Astrocyte of the spinal cord (primary cell): Measurements from ENCODE around the gene CYP19A1.

ENCODE experiments used
- DNase-seq: peaks from one replicate; pipeline ENCODE4 v3.0.0; 2011; ENCODE audit warnings: low read depth, low spot score
- H3K4me3 ChIP-seq: 2 replicates; pipeline ENCODE4 v1.5.1; 2011; ENCODE audit warnings: low read depth, mild to moderate bottlenecking, low read length, moderate library complexity
- in situ Hi-C: cut with HindIII; loops from 2 replicates; pipeline ENCODE4 v1.10.0; 2017; ENCODE audit warnings: low sequenced_read_pairs
- TF ChIP-seq, protein P1 (sequence below): IDR thresholded peaks from 2 replicates; pipeline ENCODE4 v1.5.1; 2012; ENCODE audit warnings: low read depth, mild to moderate bottlenecking, low read length, inconsistent platforms

The CYP19A1 gene

DNA sequence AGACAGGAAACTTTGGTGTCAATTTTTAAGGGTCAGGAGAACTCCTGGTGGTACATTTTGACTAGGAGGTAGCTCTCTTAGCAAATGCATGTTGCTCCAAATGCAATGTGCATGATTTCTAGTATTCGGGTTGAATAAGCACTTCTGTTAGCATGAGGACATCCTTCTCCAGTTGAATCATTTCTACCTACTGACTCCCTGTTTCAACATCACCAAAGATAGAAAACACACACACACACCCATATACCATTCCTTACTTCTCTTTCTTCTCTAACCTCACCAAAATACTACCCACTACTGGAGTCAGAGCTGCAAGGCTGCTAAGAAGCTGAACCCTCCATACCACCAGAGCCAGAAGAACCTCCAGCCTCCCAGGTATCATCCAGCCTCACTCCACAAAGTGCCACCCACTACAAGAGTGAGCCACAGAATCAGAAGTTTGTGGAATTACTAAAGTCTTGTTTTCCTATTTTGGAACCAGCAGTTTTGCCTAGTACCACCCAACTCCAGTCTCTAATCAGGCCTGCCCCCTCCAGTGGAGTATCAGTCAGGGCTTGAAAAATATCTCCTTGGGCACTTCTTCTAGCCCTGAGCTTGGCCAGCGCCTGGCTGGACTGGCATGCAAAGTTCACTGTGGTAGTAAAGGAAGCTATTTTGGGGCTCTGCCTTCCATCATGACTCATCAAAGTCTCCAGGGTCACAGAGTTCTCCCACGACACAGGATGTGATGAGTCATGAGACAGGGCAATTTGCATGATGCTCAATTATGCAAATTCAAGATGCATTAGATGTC, 110.3 kb downstream of the CYP19A1 start:
- TF ChIP-seq, protein P1, sequence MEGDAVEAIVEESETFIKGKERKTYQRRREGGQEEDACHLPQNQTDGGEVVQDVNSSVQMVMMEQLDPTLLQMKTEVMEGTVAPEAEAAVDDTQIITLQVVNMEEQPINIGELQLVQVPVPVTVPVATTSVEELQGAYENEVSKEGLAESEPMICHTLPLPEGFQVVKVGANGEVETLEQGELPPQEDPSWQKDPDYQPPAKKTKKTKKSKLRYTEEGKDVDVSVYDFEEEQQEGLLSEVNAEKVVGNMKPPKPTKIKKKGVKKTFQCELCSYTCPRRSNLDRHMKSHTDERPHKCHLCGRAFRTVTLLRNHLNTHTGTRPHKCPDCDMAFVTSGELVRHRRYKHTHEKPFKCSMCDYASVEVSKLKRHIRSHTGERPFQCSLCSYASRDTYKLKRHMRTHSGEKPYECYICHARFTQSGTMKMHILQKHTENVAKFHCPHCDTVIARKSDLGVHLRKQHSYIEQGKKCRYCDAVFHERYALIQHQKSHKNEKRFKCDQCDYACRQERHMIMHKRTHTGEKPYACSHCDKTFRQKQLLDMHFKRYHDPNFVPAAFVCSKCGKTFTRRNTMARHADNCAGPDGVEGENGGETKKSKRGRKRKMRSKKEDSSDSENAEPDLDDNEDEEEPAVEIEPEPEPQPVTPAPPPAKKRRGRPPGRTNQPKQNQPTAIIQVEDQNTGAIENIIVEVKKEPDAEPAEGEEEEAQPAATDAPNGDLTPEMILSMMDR: no peak
- no peak overlapping the region for H3K4me3 ChIP-seq
- in situ Hi-C loops: no loop called here
- DNase-seq: peak; percentile 81

- H3K4me3 ChIP-seq: no peak overlapping the region
- TF ChIP-seq, protein P1: no peak
- DNase-seq: no peak
- in situ Hi-C loops: no loop called here
Measured at GRCh38 chr15:51226576-51227210, 111.7 kb downstream of the CYP19A1 start.

DNA sequence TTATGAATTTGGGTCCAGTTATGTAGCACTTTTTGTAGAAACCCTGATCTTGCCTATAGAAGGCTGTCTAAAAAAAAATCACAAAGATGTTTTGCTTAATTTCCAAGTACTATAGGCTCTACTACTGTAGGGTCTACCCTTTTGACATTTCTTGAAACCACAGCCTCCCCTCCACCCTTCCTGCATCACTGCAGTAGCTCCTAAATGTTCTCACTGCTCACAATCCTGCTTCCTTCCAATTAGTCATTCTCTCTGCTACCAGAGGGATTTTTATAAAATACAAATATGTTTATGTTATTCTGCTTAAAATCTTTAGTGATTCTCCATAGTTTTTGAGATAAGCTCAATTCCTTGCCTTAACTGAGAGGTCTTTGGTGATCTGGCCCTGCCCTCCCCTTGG, 114.0 kb downstream of the CYP19A1 start:
- H3K4me3 ChIP-seq: no peak overlapping the region
- DNase-seq: peak; percentile 26
- TF ChIP-seq, protein P1: no peak
- in situ Hi-C loops: no loop called here

DNA sequence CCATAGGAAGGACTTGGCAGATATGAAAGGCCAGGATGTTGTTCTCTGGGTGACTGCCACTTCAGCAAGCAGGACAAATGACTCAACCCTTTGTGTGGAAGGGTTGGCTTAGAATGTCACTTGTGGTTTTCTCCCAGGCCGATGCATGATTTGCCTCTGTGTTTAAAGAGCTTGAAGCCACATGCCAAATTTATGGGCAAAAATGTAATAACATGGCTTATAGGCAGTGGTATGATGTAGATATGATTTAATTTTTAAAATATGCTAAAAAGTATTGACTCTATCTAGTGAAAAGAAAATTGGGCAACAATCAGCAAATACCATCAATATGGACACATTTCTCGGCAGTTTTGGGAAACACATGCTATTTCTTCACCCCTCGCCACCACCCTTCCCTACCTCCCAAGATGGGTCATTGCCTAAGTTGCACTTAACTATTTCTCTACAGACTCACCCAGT, 114.6 kb downstream of the CYP19A1 start:
- in situ Hi-C loops: no loop called here
- peak; percentile 77 for DNase-seq
- no peak overlapping the region for H3K4me3 ChIP-seq
- TF ChIP-seq, protein P1: no peak

GRCh38 chr15:51218299-51218938, 120.0 kb downstream of the CYP19A1 start:
- H3K4me3 ChIP-seq: no peak overlapping the region
- TF ChIP-seq, protein P1: no peak
- peak; percentile 17 for DNase-seq

DNA sequence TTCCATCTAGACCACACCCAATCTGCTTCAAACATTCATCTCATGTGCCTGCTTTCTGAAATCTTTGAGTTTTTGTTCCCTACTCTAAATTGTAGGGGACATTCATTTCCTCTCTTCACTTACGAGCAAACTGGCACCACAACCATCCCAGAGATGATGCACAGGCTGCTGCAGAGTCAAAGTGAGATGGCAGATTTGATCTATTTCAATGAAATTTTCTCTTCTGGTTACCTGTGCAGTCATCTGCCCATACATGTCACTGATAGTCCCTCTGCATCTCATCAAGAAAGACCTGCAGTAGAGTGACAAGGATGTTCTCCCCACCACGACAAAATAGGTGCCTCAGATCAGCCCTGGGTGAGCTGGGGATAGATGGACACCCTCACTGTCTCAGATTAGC, 125.5 kb downstream of the CYP19A1 start:
- DNase-seq: no peak
- H3K4me3 ChIP-seq: no peak overlapping the region
- in situ Hi-C loops: no loop called here
- TF ChIP-seq, protein P1: no peak

More at GRCh38 chr15:51218299-51218938, 120.0 kb downstream of the CYP19A1 start:
- in situ Hi-C loops: no loop called here
